CD4-positive, alpha-beta T cell treated with Interleukin-1 beta for 1 hour (primary cell): ENCODE data around the gene APP.
"Not testable (repeated sequence)": the region's sequence is repeated elsewhere in the genome, so short reads cannot be mapped to it uniquely, and the experiment has no call there.

Source experiments
- DNase-seq, 2 donors: peaks; one replicate each; pipeline ENCODE4 v3.0.0-alpha.2; 2020 to 2022

The APP gene

DNA sequence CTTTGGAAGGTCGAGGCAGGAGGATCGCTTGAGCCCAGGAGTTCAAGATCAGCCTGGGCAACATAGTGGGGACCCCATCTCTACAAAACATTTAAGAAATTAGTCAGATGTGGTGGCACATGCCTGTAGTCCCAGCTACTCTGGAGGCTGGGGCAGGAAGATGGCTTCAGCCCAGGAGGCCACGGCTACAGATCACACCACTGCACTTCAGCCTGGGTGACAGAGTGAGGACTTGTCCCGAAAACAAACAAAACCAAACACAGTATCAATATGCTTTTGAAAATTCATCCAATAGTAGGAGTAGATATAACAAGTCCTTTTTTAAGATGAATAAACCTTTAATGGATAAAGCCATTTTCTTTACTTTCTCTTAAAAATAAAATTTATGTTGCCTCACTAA, 8.5 kb downstream of the APP start:
- DNase-seq: no peak

DNA sequence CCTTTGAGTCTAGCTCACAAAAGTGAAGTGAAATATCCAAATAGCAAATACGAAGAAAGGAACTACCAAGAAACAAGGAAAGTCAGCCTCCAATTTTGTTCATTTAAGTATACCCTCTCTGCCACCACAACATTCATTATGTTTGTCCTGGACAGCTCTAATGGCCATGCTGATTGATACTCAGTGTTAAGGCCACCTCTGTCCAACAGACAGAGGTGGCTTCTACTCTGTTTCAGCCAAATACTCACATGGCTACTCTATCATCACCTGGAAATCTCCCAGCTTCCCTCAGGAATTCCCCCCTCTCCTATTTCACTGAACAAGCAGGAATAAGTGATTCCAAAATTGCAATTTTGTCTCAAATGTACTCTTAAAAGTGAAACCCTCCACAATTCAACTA, 10.7 kb downstream of the APP start:
- no peak for DNase-seq

DNA sequence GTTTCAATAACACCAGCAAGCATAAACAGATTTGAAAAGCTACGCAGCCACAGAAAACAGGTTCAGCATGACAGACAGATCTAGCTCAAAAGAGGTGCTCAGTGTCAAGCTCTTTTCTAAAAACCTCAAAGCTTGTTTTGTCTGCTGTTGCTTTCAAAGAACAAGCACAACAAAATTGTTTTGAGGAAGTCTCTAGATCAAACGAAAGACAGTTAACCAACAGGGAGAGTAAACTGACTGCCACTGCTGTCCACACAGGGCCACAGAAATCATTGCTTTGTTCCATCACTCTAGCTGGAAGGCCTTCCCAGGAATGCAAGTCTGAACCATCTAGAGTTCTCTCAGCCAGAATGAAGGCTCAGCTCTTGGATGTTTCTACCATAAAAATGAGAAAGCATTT, 12.8 kb downstream of the APP start:
- no peak for DNase-seq

DNA sequence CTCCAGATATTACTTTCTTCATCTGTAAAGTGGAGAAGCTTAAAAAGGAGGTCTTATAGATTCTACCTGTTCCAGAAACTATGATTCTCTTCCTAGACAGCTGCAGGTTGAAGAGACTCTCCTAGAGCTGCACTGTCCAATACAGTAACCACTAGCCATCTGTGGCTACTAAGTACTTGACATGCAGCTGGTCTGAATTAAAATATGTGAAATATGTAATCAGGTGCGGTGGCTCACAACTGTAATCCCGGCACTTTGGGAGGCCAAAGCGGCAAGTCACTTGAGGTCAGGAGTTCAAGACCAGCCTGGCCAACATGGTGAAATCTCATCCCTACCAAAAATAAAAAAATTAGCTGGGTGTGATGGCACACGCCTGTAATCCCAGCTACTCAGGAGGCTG, 15.8 kb downstream of the APP start:
- DNase-seq: no peak

DNA sequence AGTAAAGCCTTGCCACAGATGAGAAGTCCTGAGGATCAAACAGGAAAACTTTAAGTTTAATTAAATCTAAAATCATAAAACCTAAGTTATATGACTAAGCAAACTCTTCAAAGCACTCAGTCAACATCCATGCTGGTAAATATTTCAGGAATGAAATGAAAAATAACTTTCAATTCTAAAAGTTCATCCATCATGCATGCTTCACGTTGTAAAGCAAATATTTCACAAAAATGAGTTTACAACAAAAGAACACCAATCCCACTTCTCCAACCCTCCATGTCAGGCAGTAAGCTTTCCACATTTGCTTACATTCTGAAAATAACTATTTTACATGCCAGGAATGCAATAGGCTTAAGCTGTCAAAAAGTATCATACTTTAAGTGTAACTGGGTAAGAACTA, 16.8 kb downstream of the APP start:
- DNase-seq: no peak

DNA sequence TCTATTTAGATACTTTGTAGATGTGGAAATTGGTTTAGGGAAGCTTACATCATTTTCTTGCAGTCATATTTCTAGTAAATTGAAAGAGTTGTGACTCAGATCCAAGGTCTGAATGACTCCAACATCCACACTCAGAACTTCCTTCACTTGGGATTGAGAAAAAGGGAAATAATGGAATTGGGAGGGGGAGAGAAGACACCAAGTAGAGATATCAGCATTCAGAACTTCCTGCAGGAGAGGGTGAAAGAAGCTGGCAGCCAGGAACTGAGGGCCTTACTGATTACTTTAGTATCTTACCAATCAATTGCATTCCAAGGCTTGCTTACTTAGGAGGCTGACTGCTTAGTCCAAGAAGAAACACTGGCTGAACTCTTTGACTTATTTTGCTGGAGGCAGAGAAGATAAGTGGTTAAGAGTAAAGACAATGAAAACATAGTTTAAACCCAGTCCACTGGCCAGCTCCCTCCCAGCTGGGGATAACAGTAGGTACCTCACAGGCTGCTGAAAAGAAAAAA, 21.7 kb downstream of the APP start:
- DNase-seq: no peak

DNA sequence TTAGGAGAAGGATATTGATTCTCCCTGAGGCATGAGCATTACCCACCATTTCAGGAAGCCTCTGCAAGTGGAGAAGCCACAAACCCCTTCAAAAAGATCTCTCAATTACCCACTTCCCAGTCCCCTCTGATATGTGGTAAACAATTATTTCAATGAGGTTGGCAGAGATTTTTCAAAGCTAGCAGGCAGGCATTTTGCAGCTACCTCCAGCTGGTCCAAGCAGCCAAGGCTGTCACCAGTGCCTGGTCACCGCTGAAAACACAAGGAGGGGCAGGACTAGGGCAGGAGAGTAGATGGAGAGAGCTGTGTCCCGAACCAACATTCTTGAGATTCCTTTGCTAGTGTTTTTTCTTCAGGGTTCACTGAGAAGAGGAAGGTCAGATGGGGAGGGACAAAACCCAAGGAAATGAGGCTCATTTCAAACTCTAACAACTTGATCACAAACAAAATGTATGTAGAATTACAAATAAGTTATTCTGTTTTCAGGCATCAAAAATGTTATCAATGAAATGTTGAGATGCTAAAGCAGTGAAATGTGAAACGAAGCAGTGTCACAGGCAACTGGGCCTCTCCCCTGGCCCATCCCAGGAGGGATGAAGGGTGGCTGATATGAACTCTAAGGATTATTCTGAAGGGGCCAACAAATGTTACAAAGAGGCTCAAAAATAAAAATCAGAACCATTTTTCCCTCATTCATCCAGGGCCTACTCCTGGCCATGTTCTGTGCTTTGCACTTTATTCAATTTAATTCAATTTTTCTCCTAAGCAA, 22.3 kb downstream of the APP start:
- no peak for DNase-seq

DNA sequence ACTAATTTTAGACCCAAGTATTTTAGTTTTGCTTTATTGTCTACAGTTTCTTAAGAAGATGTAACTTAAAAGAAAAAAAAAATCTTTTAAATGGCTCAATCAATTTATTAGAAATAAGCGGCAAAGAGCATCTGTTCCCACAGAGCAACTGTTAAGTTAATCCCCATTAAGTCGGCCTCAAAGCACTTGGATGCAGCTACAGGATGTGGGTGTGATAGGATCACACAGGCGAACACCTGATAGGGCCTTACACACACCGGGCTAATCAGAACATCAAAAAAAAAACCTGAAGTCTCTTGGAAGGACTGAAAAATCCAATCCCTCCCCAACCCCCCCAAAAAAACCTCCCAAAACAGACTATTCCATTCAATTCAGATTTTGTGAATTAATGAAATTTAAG, 23.0 kb downstream of the APP start:
- no peak for DNase-seq

DNA sequence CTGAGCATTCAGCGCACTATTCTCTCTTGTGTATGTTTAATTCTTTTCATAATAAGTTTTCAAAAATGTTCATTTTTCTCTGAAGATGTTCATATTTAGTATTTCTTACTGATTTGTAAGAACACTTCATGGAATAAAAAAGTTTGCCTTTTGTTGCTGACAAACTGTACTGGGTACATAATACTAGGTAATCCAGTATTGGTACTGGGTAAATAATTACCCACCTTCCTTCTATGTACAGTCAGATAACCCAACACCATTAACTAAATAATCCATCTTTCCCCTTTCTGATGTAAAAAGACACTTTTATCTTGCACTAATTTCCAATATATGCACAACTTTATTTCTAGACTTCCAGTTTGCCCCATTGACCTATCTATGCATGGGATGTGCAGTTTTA, 23.9 kb downstream of the APP start:
- DNase-seq: no peak

DNA sequence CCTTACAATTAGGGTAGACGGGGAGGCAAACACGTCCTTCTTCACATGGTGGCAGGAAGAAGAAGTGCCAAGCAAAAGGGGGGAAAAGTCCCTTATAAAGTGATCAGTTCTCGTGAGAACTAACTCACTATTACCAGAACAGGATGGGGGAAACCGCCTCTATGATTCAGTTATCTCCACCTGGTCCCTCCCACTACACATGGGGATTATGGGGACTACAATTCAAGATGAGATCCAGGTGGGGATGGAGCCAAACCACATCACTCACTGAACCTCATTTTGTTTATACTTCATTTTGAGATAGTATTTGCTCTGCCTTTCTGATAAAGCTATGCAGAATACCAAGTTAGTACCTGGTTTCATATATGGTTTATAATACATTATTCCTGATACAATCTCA, 26.5 kb downstream of the APP start:
- DNase-seq: no peak

DNA sequence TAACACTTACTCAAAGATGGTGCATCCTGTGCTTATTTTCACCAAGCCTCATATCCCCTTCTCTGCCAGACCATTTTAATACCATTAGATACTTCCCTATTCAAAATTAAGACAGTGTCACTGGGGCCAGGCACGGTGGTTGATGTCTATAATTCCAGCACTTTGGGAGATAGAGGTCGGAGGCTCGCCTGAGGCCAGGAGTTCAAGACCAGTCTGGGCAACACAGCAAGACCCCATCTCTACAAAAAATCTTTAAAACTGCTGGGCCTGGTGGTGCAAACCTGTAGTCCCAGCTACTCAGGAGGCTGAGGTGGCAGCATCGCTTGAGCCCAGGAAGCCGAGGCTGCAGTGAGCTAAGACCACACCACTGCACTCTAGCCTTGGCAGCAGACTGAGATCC, 28.2 kb downstream of the APP start:
- DNase-seq: no peak

DNA sequence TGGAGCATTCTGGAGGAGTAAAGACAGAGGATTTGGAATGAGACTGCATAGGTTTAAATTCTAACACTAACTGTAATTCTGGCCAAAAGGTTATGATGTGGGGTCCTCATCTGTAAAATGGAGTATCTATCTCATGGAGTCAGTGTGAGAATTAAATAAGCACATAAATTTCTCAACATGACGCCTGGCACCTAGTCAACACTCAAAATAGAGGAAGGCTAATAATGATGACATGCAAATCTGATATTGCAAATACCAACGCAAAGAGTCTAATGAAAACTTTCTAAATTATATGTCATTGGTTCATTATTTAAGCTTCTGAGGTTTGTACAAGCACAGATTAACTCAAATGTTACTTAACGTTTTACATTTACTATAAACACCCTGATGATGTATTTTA, 29.6 kb downstream of the APP start:
- no peak for DNase-seq

DNA sequence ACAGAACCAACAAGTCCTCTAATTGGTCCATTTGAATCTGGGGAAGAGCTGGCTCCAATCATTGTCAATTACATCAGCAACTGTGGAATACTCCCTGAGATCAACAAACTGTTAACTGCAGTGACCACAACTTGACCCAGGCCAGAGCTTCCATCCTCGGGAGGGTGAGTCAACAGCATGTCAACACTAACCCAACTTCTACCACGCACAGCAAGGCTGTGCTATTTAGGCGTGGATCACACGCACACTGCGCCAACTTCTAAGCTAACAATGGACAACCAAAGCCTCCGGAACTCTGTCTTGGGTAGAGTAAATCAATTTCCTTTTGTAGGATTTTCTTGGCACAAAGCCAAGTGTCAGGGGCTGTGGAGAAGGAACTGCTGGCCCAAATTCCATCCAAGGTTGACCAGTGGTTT, 30.4 kb downstream of the APP start:
- DNase-seq: peak in 1 of 2 donors; percentile 34

DNA sequence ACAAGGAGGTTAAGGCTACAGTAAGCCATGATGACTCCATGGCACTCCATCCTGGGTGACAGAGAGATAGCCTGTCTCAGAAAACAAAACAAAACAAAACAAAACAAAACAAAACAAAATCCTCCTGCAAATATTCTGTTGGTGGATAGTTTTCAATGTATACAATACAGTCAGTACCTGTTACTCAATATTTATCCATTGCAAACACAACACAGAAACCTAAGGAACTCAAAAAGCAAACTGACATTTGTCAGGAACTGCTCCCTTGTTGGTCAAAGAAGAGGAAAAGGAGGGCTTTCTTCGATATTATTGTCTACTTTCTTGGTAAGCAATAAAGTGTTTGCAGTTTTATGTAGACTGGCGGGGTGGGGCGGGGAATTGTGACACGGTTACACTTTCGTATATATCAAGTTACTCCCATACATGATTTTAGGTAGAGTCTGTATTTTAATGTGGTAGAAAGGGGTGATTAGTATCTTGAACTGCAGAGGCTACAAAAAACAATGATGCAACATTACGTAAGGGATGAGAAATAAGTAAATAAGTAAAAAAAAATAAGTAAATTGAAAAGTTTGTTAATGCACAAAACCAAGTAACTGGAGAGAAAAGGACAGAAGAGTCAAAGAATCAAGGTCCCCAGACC, 31.8 kb downstream of the APP start:
- DNase-seq: no peak

DNA sequence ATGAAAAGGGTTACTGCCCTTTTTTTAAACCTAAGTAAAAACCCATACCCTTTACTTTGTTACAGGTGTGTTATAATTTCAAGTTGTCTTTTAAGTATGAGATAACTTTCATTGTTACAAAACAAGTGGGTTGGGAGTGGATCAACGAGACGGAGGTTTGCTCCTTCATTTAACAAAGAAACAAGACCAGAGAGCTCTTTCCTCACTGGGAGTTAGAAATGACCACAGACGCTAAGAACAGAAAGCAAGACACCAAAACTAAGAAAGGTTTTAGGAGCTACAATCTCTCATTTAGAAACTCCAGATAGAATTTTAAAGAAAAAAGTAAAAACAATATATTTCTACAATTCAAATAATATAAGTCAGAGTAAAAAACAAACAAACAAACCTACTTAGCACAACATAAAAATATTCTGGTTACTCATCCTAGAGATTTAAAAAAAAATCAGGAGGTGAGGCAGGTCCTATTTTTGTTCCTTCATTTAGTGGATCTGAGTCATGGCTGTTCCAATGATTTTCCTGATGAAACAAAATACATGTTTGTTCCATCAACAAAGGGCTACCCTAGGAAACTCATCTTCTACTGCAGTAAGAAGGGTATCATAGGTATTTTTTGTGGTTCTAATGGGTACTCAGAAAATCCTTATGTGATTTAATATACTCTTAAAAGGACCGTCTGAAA, 33.0 kb downstream of the APP start:
- no peak for DNase-seq

DNA sequence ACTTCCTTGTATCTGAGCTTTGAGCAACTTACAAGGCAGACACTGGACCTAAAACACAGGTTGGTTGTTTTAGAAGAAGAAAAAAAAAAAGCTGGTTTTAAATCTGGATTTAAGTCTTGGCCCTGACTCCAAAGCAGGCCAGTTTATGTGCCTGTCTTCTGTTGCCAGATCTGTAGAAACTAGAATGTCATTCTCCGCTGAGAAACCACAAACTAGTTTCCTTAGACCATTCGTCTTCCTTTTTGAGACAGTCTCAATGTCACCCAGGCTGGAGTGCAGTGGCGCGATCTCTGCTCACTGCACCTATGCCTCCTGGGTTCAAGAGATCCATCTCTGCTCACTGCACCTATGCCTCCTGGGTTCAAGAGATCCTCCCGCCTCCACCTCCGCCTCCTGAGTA, 33.9 kb downstream of the APP start:
- DNase-seq: no peak

DNA sequence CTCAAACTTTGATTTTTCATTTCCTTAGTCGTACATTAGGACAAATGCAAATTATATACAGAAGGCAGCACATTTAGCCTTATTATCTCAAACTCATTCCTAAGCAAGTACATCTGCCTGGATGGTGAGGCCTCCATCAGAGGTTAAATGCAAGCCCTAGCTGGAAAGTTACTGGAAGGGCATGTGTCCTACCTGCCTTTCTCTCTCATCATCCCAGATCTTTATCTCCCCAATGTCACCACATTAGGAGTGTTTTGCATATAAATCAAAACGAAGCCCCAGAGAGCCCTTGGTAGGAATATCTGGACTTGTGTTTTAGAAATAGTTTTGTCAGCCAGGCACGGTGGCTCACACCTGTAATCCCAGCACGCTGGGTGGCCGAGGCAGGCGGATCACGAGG, 35.0 kb downstream of the APP start:
- DNase-seq: no peak

DNA sequence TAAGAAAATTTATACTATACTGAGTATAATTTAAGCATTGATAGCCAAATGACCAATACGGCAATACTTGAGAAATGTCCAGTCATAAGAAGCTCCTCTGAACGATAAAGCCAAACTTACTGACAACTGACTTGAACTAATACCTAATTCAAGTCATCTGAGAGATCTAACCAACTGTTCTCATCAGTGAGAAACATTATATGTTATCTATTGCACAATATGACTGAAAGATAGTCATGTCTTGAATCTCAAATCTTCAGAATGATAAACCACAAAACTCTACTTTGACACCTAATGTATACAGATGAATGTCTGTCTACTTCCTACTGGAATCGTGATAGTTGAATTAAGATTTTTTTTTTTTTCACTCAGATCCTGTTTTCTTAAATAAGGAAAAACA, 39.0 kb downstream of the APP start:
- DNase-seq: no peak

DNA sequence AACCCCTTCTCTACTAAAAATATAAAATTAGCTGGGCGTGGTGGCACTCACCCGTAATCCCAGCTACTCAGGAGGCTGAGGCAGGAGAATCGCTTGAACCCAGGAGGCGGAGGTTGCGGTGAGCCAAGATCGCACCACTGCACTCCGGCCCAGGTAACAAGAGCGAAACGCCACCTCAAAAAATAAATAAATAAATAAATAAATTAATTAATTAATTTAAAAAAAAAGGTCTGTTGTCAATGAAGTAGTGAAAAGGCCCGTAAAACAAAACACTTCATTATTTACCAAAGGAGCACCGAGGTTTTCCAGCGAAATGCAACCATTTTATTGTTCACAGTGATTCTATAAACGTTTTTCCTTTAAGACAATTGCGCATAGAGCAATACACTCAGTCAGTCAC, 39.5 kb downstream of the APP start:
- DNase-seq: not testable (repeated sequence)

DNA sequence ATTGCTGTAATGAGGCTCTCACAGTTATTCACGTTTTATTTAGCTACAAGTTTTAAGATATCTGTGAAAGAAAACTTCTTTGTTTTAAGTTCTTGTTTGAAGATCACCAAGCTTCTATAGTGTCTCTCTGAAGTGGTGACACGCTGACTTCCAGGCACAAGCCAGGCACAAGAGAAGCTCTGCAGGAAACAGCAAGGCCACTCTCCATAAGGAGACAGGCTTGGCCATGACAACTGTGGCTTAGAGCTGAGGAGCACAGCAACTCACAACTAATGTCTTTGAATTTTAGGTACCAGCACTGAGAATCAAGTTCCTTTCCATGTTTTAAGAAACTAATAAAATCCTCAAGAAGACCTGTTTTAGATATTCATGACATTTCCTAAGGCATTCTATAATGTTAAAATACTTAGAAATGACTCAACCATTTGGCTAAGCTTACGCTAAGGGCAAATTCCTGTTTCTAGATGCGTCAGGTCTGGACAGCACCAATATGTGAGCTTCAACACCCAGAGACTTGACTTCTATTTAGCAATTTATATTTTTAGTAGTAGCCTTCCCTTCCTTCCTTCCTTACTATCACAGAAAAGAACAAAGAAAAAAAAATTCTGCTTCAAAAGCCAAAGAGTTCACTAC, 40.2 kb downstream of the APP start:
- DNase-seq: no peak

DNA sequence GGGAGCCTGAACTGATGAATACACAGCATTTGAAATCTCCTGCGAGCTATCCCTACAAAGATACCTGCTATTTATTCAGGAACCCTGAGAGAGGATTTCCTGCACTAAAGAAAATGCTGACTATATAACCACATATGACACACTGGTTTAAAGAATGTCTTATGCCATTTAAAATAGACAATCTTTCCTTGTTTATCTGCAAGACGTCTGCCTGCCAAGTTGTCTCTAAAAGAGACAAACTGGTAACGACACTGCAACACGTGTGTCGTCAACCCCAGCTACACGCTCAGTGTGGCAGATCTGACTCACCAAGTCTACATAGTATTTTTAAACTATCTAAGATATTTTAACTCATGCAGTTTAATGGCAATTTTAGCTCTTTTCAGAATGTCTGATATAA, 42.7 kb downstream of the APP start:
- DNase-seq: no peak

DNA sequence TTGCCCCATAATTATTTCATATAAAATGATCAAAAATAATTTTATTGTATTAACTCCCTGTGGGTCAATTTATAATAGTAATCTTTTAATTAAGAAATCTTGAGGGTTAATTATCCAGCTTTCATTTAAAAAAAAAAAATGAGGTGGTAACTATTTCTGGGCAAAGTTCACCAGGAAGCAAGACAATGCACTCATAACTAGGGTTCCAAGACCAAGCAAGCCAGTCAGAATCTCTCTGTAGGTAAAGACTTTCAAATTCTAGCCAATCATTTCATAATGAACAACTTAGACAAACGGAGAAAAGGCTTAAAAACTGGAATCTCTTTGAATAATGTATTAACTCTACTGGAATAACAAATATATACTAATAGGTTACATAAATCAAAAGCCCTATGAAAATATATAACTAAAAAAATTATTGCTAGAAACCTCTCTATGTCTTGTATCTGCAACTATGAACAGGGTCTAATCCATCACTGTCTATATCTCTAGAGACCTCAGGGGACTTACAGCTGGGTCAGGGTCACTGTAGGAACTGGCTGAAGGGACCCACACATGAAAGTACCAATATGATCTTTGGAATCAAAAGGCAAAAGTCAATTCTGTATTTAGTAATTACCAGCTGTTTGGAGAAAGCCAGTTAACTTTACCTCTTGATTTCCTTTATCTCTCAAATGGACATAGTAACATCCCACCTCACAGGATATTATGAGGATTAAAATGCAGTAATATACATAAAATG, 43.3 kb downstream of the APP start:
- no peak for DNase-seq

DNA sequence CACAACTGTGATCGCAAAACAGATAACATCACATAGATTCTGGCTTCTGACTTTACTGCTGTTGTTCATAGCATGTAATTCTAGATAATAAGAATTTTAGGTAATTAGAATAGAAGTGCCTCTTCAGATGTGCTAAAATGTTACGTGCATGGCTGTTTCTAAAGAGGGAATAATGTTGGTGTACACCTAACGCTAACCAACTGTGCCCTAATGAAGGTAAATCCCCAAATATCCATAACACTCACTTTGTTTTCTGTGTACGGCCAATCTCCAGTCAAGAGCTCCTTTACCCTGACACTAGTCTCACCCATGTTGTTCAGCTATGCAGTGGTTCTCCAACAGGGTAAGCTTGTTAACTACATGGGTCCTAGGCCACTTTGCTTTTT, 44.4 kb downstream of the APP start:
- DNase-seq: no peak
